ENCODE data around the gene MAN1A2. TPM values are rescaled to one million over a fixed set of nuclear protein-coding genes. Genes with fewer than 3 reads are reported as not detected.

The MAN1A2 gene
- polyA plus RNA-seq, 1 experiment: 40.7 TPM

DNA sequence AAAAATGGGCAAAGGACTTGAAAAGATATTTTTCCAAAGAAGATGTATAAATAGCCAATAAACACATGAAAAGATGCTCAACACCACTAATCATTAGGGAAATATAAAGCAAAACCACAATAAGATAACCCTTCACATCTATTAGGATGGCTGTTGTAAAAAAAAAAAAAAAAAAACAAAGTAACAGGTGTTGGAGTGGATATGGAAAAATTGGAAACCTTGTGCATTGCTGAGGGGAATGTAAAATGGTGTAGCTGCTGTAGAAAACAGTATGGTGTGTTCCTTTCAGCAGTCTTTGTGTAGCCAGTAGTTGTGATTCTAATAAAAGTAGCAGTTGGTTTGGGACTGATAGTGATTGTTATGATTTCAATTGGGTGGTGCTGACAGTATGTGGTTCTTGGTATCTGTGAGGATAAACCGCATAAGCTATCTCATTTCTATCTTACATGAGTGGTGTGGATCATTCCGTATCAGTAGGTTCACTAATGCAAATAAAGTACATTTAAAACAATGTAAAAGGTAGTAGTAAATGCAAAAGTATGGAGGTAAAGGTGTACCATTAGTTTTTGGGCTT lies 19.9 kb downstream of the MAN1A2 start:
- POLR2A ChIA-PET: no interaction called here
- H3K27me3 ChIP-seq (ENCODE audit: control insufficient read depth, insufficient read depth, low read length): no peaks in the 10 kb centered on the region
- no peak overlapping the region for H3K4me3 ChIP-seq (ENCODE audit: low read depth, low read length)
- no peak for DNase-seq (ENCODE audit: low read depth, low spot score)
- H3K9me3 ChIP-seq (ENCODE audit: control insufficient read depth, insufficient read depth, low read length): no peaks in the 10 kb centered on the region; the same call in 1 of the 2 replicates
- no peak overlapping the region for H3K27ac ChIP-seq (ENCODE audit: low read depth, low read length)
- TF ChIP-seq, protein P1, sequence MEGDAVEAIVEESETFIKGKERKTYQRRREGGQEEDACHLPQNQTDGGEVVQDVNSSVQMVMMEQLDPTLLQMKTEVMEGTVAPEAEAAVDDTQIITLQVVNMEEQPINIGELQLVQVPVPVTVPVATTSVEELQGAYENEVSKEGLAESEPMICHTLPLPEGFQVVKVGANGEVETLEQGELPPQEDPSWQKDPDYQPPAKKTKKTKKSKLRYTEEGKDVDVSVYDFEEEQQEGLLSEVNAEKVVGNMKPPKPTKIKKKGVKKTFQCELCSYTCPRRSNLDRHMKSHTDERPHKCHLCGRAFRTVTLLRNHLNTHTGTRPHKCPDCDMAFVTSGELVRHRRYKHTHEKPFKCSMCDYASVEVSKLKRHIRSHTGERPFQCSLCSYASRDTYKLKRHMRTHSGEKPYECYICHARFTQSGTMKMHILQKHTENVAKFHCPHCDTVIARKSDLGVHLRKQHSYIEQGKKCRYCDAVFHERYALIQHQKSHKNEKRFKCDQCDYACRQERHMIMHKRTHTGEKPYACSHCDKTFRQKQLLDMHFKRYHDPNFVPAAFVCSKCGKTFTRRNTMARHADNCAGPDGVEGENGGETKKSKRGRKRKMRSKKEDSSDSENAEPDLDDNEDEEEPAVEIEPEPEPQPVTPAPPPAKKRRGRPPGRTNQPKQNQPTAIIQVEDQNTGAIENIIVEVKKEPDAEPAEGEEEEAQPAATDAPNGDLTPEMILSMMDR (IDR thresholded peaks at IDR 0.05; ENCODE audit: low read depth, low read length): no peak
- CTCF ChIA-PET: no interaction called here

DNA sequence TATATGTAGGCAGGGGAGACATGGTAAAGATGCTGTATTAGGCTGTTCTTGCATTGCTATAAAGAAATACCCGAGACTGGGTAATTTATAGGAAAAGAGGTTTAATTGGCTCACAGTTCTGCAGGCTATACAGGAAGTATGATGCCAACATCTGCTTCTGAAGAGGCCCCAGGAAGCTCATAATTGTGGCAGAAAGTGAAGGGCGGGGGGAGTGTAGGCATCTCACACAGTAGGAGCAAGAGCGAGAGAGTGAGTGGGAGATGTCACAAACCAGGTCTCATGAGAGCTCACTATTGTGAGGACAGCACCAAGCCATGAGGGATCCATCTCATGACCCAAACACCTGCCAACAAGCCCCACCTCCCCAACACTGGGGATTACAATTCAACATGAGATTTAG lies 21.1 kb downstream of the MAN1A2 start:
- DNase-seq (ENCODE audit: low read depth, low spot score): no peak
- POLR2A ChIA-PET: no interaction called here
- H3K27ac ChIP-seq (ENCODE audit: low read depth, low read length): no peak overlapping the region
- H3K4me3 ChIP-seq (ENCODE audit: low read depth, low read length): no peak overlapping the region
- no peaks in the 10 kb centered on the region for H3K27me3 ChIP-seq (ENCODE audit: control insufficient read depth, insufficient read depth, low read length)
- TF ChIP-seq, protein P1 (IDR thresholded peaks at IDR 0.05; ENCODE audit: low read depth, low read length): no peak
- CTCF ChIA-PET: interaction anchor here (1.2 kb wide), 1 partner anchor 11 kb away, joined by 3 read pairs; no protein-coding TSS in a partner anchor
- H3K9me3 ChIP-seq (ENCODE audit: control insufficient read depth, insufficient read depth, low read length): no peaks in the 10 kb centered on the region; the same call in 1 of the 2 replicates

DNA sequence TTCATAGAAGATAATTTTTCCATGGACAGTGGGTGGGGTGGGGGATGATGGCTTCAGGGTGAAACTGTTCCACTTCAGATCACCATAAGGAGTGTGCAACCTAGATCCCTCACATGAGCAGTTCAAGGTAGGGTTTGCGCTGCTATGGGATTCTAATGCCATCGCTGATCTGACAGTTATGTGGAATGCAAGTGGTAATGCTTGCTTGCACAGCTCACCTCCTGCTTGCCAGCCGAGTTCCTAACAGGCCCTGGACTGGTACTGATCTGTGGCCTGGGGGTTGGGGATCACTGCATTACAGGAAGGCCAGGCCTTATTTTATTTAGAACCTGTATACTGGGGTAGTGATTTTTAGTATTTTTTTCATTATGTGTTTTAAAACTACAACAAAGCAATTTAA lies 22.0 kb downstream of the MAN1A2 start:
- DNase-seq (ENCODE audit: low read depth, low spot score): no peak
- ChIA-PET CTCF (interaction anchor here (0.9 to 1.2 kb wide), 2 partner anchors 10 to 146 kb away, joined by 3 to 4 read pairs; no protein-coding TSS in a partner anchor), POLR2A (no interaction called here)
- TF ChIP-seq, protein P1 (IDR thresholded peaks at IDR 0.05; ENCODE audit: low read depth, low read length): no peak
- H3K27ac ChIP-seq (ENCODE audit: low read depth, low read length): no peak overlapping the region
- no peaks in the 10 kb centered on the region for H3K27me3 ChIP-seq (ENCODE audit: control insufficient read depth, insufficient read depth, low read length)
- no peak overlapping the region for H3K4me3 ChIP-seq (ENCODE audit: low read depth, low read length)
- no peaks in the 10 kb centered on the region for H3K9me3 ChIP-seq (ENCODE audit: control insufficient read depth, insufficient read depth, low read length)

DNA sequence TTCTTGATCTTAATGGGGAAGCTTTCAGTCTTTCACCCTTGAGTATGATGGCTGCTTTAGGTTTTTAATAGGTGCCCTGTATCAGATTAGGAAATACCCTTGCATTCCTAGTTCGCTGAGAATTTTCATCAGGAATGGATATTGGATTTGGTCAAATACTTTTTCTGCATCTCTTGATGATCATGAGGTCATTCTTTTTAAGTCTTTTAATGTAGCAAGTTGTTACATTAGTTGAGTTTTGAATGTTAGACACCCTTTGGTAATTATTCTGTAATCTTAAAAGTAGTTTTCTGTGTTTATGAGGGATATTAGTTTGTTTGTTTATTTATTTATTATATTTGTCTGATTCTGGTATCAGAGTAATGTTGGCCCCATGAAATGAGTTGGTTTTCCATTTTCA lies 22.5 kb downstream of the MAN1A2 start:
- CTCF ChIA-PET: interaction anchor here (0.9 kb wide), 1 partner anchor 146 kb away, joined by 4 read pairs; no protein-coding TSS in a partner anchor
- Histone ChIP-seq H3K27ac (ENCODE audit: low read depth, low read length) (no peak overlapping the region), H3K9me3 (ENCODE audit: control insufficient read depth, insufficient read depth, low read length) (no peaks in the 10 kb centered on the region), H3K27me3 (ENCODE audit: control insufficient read depth, insufficient read depth, low read length) (no peaks in the 10 kb centered on the region), H3K4me3 (ENCODE audit: low read depth, low read length) (no peak overlapping the region)
- POLR2A ChIA-PET: no interaction called here
- TF ChIP-seq, protein P1 (IDR thresholded peaks at IDR 0.05; ENCODE audit: low read depth, low read length): no peak
- DNase-seq (ENCODE audit: low read depth, low spot score): no peak

DNA sequence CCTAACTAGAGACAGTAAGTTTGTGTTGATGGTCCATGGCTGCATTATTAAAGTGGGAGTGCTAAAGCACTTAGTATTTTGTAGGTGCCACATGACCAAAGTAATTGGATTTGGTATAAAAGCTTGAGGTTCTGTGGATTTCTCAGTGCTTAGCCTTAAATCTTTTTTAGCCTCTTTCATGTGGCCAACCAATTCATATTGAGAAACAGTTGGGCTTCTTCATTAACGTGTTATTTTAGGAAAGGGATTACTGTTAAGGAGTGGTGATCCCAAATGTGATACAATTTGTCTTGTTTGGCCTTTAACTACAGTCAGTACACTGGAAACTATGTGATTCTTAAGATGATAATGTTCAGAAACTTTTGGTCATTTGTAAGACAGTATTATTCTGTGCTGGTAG lies 25.5 kb downstream of the MAN1A2 start:
- CTCF ChIA-PET: no interaction called here
- Histone ChIP-seq H3K9me3 (ENCODE audit: control insufficient read depth, insufficient read depth, low read length) (no peaks in the 10 kb centered on the region), H3K27me3 (ENCODE audit: control insufficient read depth, insufficient read depth, low read length) (no peaks in the 10 kb centered on the region), H3K4me3 (ENCODE audit: low read depth, low read length) (no peak overlapping the region), H3K27ac (ENCODE audit: low read depth, low read length) (no peak overlapping the region)
- TF ChIP-seq, protein P1 (IDR thresholded peaks at IDR 0.05; ENCODE audit: low read depth, low read length): no peak
- POLR2A ChIA-PET: no interaction called here
- DNase-seq (ENCODE audit: low read depth, low spot score): no peak

All from AG04450 (cell line).